ENCODE data around the gene SV2B.
A peak's percentile ranks its signal among the peaks of the same experiment; 100 is the strongest.
"Not testable (repeated sequence)": the region's sequence is repeated elsewhere in the genome, so short reads cannot be mapped to it uniquely, and the experiment has no call there.

The SV2B gene

GRCh38 chr15:91099995-91100813, at the start of gene SV2B:
SV2B (plus strand) TSS chr15:91100257; CDS start chr15:91226264, 126,007 bp downstream.
- peak; percentile 28 for DNase-seq (ENCODE audit: low spot score)

- DNase-seq (ENCODE audit: low spot score) = no peak
These were observed 48.8 kb upstream of the SV2B start for GRCh38 chr15:91051248-91051647.

- DNase-seq (ENCODE audit: low spot score) = no peak
These were observed 45.2 kb upstream of the SV2B start for GRCh38 chr15:91054816-91055215.

GRCh38 chr15:91055548-91056331, 44.3 kb upstream of the SV2B start:
- DNase-seq (ENCODE audit: low spot score) = peak; percentile 78

GRCh38 chr15:91061230-91061629, 38.8 kb upstream of the SV2B start:
- no peak for DNase-seq (ENCODE audit: low spot score)

- no peak for DNase-seq (ENCODE audit: low spot score)
These were observed 38.1 kb upstream of the SV2B start for GRCh38 chr15:91061997-91062396.

GRCh38 chr15:91065505-91065904, 34.6 kb upstream of the SV2B start:
- DNase-seq (ENCODE audit: low spot score) = no peak

GRCh38 chr15:91067036-91067435, 33.0 kb upstream of the SV2B start:
- DNase-seq (ENCODE audit: low spot score) = no peak

- DNase-seq (ENCODE audit: low spot score) = no peak
These were observed 31.6 kb upstream of the SV2B start for GRCh38 chr15:91068436-91068835.

GRCh38 chr15:91068966-91069365, 31.1 kb upstream of the SV2B start:
- no peak for DNase-seq (ENCODE audit: low spot score)

- DNase-seq (ENCODE audit: low spot score) = no peak
These were observed 29.2 kb upstream of the SV2B start for GRCh38 chr15:91070872-91071271.

- no peak for DNase-seq (ENCODE audit: low spot score)
These were observed 27.9 kb upstream of the SV2B start for GRCh38 chr15:91072161-91072560.

GRCh38 chr15:91073077-91073476, 27.0 kb upstream of the SV2B start:
- no peak for DNase-seq (ENCODE audit: low spot score)

- no peak for DNase-seq (ENCODE audit: low spot score)
These were observed 26.3 kb upstream of the SV2B start for GRCh38 chr15:91073768-91074167.

- DNase-seq (ENCODE audit: low spot score) = no peak
These were observed 24.3 kb upstream of the SV2B start for GRCh38 chr15:91075739-91076138.

GRCh38 chr15:91077029-91077428, 23.0 kb upstream of the SV2B start:
- no peak for DNase-seq (ENCODE audit: low spot score)

GRCh38 chr15:91093866-91094265, 6.2 kb upstream of the SV2B start:
- not testable (repeated sequence) for DNase-seq (ENCODE audit: low spot score)

- DNase-seq (ENCODE audit: low spot score) = no peak
These were observed 1.6 kb upstream of the SV2B start for GRCh38 chr15:91098451-91098850.

- peak; percentile 72 for DNase-seq (ENCODE audit: low spot score)
These were observed 452 bp upstream of the SV2B start for GRCh38 chr15:91099616-91099994.

- peak; percentile 13 for DNase-seq (ENCODE audit: low spot score)
These were observed 954 bp downstream of the SV2B start for GRCh38 chr15:91100814-91101607.

- DNase-seq (ENCODE audit: low spot score) = no peak
These were observed 1.5 kb downstream of the SV2B start for GRCh38 chr15:91101608-91101920.

GRCh38 chr15:91102546-91103330, 2.7 kb downstream of the SV2B start:
- no peak for DNase-seq (ENCODE audit: low spot score)
